Uterus (tissue), 2 donors: Measurements from ENCODE around the gene SPATA2.

Experiments used
- POLR2A ChIP-seq, 2 donors: fragments of 450-650 bp; IDR thresholded peaks; one replicate each; pipeline ENCODE4 v1.6.1; 2016; ENCODE audit warnings: antibody characterized with exemption in 2 of 2, mild to moderate bottlenecking in 1 of 2, moderate library complexity in 1 of 2
- TF ChIP-seq, protein P1 (sequence below), 4 experiments: fragments of 200-600 bp in 2 of 4; fragments of 450-650 bp in 2 of 4; sonication (generic) in 2 of 4; IDR thresholded peaks; one replicate each; pipeline ENCODE4 v1.5.1; 2016 to 2019; ENCODE audit warnings: antibody characterized with exemption in 4 of 4, mild to moderate bottlenecking in 2 of 4, moderate library complexity in 1 of 4

DNA sequence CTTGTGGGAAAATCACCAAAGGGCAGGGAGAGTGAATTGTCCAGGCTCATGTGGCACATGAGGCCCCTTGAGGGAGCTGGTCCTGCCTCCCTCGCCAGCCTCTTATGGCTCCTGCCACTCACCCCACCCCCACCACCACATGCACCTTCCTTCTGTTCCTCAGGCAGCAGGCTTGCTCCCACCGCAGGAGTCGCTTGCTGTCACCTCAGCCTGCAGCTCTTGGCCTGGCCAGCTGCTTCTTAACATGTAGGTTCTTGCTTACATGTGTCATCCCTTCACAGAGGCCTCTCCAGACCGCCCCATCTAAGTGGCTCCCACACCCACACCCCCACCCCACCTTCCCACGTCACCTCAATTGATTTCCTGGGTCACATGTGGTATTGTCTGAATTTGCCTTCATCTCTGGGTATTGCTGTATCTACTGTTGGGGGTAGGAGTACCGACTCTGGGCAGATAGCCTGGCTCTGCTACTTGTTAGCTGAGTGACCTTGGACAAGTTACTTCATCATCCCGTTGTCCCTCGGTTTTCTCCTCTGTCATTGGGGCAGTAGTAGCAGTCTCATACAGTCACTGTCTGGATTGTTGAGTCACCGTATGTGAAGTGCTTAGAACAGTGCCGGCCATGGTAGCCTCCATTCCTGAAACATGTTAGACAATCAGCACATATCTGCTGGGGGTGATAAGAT, 61.0 kb downstream of the SPATA2 start:
- TF ChIP-seq, protein P1, sequence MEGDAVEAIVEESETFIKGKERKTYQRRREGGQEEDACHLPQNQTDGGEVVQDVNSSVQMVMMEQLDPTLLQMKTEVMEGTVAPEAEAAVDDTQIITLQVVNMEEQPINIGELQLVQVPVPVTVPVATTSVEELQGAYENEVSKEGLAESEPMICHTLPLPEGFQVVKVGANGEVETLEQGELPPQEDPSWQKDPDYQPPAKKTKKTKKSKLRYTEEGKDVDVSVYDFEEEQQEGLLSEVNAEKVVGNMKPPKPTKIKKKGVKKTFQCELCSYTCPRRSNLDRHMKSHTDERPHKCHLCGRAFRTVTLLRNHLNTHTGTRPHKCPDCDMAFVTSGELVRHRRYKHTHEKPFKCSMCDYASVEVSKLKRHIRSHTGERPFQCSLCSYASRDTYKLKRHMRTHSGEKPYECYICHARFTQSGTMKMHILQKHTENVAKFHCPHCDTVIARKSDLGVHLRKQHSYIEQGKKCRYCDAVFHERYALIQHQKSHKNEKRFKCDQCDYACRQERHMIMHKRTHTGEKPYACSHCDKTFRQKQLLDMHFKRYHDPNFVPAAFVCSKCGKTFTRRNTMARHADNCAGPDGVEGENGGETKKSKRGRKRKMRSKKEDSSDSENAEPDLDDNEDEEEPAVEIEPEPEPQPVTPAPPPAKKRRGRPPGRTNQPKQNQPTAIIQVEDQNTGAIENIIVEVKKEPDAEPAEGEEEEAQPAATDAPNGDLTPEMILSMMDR (IDR thresholded peaks at IDR 0.05): no peak
- TF ChIP-seq POLR2A (IDR thresholded peaks at IDR 0.05): no peak
